GM19099 (cell line): ENCODE results near the gene DEFB132.

ENCODE experiments used
- POLR2A ChIP-seq: IDR thresholded peaks from 3 replicates; pipeline ENCODE4 v1.6.1; 2011; ENCODE audit warnings: low read depth; ENCODE audit not compliant: insufficient read length; ENCODE audit errors: extremely low read depth

DEFB132 gene

GRCh38 chr20:257419-257818 lies at the start of gene DEFB132:
DEFB132 (plus strand) TSS chr20:257724; CDS start chr20:257779, 55 bp downstream.
- no peak for TF ChIP-seq POLR2A

- no peak for TF ChIP-seq POLR2A
Observed at GRCh38 chr20:208942-209566, 48.5 kb upstream of the DEFB132 start.

GRCh38 chr20:210809-211502 lies 46.6 kb upstream of the DEFB132 start:
- no peak for TF ChIP-seq POLR2A

GRCh38 chr20:214383-214782 lies 43.1 kb upstream of the DEFB132 start:
- TF ChIP-seq POLR2A, result no peak

GRCh38 chr20:215796-216195 lies 41.7 kb upstream of the DEFB132 start:
- no peak for TF ChIP-seq POLR2A

- no peak for TF ChIP-seq POLR2A
Observed at GRCh38 chr20:217266-217665, 40.3 kb upstream of the DEFB132 start.

GRCh38 chr20:219290-220115 lies 38.0 kb upstream of the DEFB132 start:
- TF ChIP-seq POLR2A, result no peak

GRCh38 chr20:221258-221830 lies 36.2 kb upstream of the DEFB132 start:
- TF ChIP-seq POLR2A, result no peak

GRCh38 chr20:226958-227357 lies 30.6 kb upstream of the DEFB132 start, which contains the start of gene DEFB129:
DEFB129 (plus strand) TSS chr20:227258; CDS start chr20:227289, 31 bp downstream.
- TF ChIP-seq POLR2A, result no peak

GRCh38 chr20:227439-228105 lies 30.0 kb upstream of the DEFB132 start:
- no peak for TF ChIP-seq POLR2A

GRCh38 chr20:235891-236290 lies 21.6 kb upstream of the DEFB132 start:
- no peak for TF ChIP-seq POLR2A

GRCh38 chr20:237489-237888 lies 20.0 kb upstream of the DEFB132 start:
- TF ChIP-seq POLR2A, result no peak

- no peak for TF ChIP-seq POLR2A
Observed at GRCh38 chr20:237929-238328, 19.6 kb upstream of the DEFB132 start.

- no peak for TF ChIP-seq POLR2A
Observed at GRCh38 chr20:242905-243304, 14.6 kb upstream of the DEFB132 start.

GRCh38 chr20:251354-251753 lies 6.2 kb upstream of the DEFB132 start:
- TF ChIP-seq POLR2A, result no peak
